GM18526 (cell line): ENCODE results near the gene MIGA1.

Experiments
- POLR2A ChIP-seq: IDR thresholded peaks from 3 replicates; pipeline ENCODE4 v1.6.1; 2011; ENCODE audit not compliant: insufficient read length; ENCODE audit errors: extremely low read depth

Gene MIGA1

GRCh38 chr1:77834771-77835334 is 55.4 kb downstream of the MIGA1 start:
- TF ChIP-seq POLR2A, result no peak

- TF ChIP-seq POLR2A, result no peak
Observed at GRCh38 chr1:77841574-77841973, 62.1 kb downstream of the MIGA1 start.

- no peak for TF ChIP-seq POLR2A
Observed at GRCh38 chr1:77845951-77846350, 66.5 kb downstream of the MIGA1 start.

- no peak for TF ChIP-seq POLR2A
Observed at GRCh38 chr1:77846966-77847365, 67.5 kb downstream of the MIGA1 start.

GRCh38 chr1:77847621-77848080 is 68.2 kb downstream of the MIGA1 start:
- no peak for TF ChIP-seq POLR2A

- no peak for TF ChIP-seq POLR2A
Observed at GRCh38 chr1:77850082-77850481, 70.6 kb downstream of the MIGA1 start.

- TF ChIP-seq POLR2A, result no peak
Observed at GRCh38 chr1:77857552-77857951, 78.1 kb downstream of the MIGA1 start.

GRCh38 chr1:77858725-77859124 is 79.3 kb downstream of the MIGA1 start:
- no peak for TF ChIP-seq POLR2A

- TF ChIP-seq POLR2A, result no peak
Observed at GRCh38 chr1:77859248-77859647, 79.8 kb downstream of the MIGA1 start.

- TF ChIP-seq POLR2A, result no peak
Observed at GRCh38 chr1:77866296-77866695, 86.8 kb downstream of the MIGA1 start.

- TF ChIP-seq POLR2A, result no peak
Observed at GRCh38 chr1:77872645-77873044, 93.2 kb downstream of the MIGA1 start.

GRCh38 chr1:77873461-77873860 is 94.0 kb downstream of the MIGA1 start:
- no peak for TF ChIP-seq POLR2A

GRCh38 chr1:77874804-77875445 is 95.5 kb downstream of the MIGA1 start:
- TF ChIP-seq POLR2A, result no peak

GRCh38 chr1:77876884-77877283 is 97.4 kb downstream of the MIGA1 start:
- TF ChIP-seq POLR2A, result no peak

- no peak for TF ChIP-seq POLR2A
Observed at GRCh38 chr1:77881061-77881460, 101.6 kb downstream of the MIGA1 start.

GRCh38 chr1:77882411-77882810 is 103.0 kb downstream of the MIGA1 start:
- TF ChIP-seq POLR2A, result no peak
